DMS79 treated with DMSO at 0.1 percent for 48 hours (cell line): Measurements from ENCODE around the gene GRIA2.

Source experiments
- DNase-seq: peaks from one replicate; lab custom pipeline; 2025; lab: John Stamatoyannopoulos, UW

The GRIA2 gene

GRCh38 chr4:157265281-157265680, 44.8 kb downstream of the GRIA2 start:
- DNase-seq = no peak

- DNase-seq = peak; percentile 1
Observed at GRCh38 chr4:157270108-157270507, 49.6 kb downstream of the GRIA2 start.

- DNase-seq = no peak
Observed at GRCh38 chr4:157270552-157270951, 50.0 kb downstream of the GRIA2 start.

GRCh38 chr4:157271166-157271869, 50.8 kb downstream of the GRIA2 start:
- no peak for DNase-seq

- no peak for DNase-seq
Observed at GRCh38 chr4:157280673-157281072, 60.1 kb downstream of the GRIA2 start.

- DNase-seq = no peak
Observed at GRCh38 chr4:157282019-157282418, 61.5 kb downstream of the GRIA2 start.

GRCh38 chr4:157287445-157287844, 66.9 kb downstream of the GRIA2 start:
- DNase-seq = no peak

GRCh38 chr4:157290622-157291021, 70.1 kb downstream of the GRIA2 start:
- DNase-seq = no peak

- DNase-seq = no peak
Observed at GRCh38 chr4:157291071-157291470, 70.5 kb downstream of the GRIA2 start.

GRCh38 chr4:157293673-157294072, 73.1 kb downstream of the GRIA2 start:
- no peak for DNase-seq

- DNase-seq = no peak
Observed at GRCh38 chr4:157294575-157294974, 74.0 kb downstream of the GRIA2 start.

- DNase-seq = peak; percentile 2
Observed at GRCh38 chr4:157300701-157301100, 80.2 kb downstream of the GRIA2 start.

GRCh38 chr4:157303471-157303960, 83.0 kb downstream of the GRIA2 start:
- DNase-seq = no peak

GRCh38 chr4:157304769-157305168, 84.2 kb downstream of the GRIA2 start:
- DNase-seq = no peak

- DNase-seq = no peak
Observed at GRCh38 chr4:157312702-157313101, 92.2 kb downstream of the GRIA2 start.

GRCh38 chr4:157314906-157315305, 94.4 kb downstream of the GRIA2 start:
- DNase-seq = no peak

- no peak for DNase-seq
Observed at GRCh38 chr4:157315968-157316367, 95.4 kb downstream of the GRIA2 start.

- no peak for DNase-seq
Observed at GRCh38 chr4:157320092-157320491, 99.6 kb downstream of the GRIA2 start.

- no peak for DNase-seq
Observed at GRCh38 chr4:157327666-157328065, 107.1 kb downstream of the GRIA2 start.

- no peak for DNase-seq
Observed at GRCh38 chr4:157357887-157358286, 137.4 kb downstream of the GRIA2 start.

GRCh38 chr4:157358439-157358838, 137.9 kb downstream of the GRIA2 start:
- no peak for DNase-seq

- no peak for DNase-seq
Observed at GRCh38 chr4:157358851-157359250, 138.3 kb downstream of the GRIA2 start.

- peak; percentile 9 for DNase-seq
Observed at GRCh38 chr4:157363360-157363759, 142.8 kb downstream of the GRIA2 start.

GRCh38 chr4:157372154-157372553, 151.6 kb downstream of the GRIA2 start:
- no peak for DNase-seq
